Osteocyte (in vitro differentiated cells): ENCODE data around the gene HIPK2. TPM values are rescaled to one million over a fixed set of nuclear protein-coding genes. Genes with fewer than 3 reads are reported as not detected.

Source experiments
- DNase-seq: peaks from one replicate; pipeline ENCODE4 v3.0.0; 2021; ENCODE audit warnings: mixed read lengths; ENCODE audit not compliant: unreplicated experiment; ENCODE audit errors: extremely low spot score
- H3K27ac Mint-ChIP-seq: one replicate; pipeline ENCODE4 v1.8.0; 2021; ENCODE audit warnings: mild to moderate bottlenecking, mixed read lengths; ENCODE audit not compliant: unreplicated experiment
- H3K27me3 Mint-ChIP-seq: one replicate; pipeline ENCODE4 v1.8.0; 2021; ENCODE audit warnings: mixed read lengths; ENCODE audit not compliant: unreplicated experiment
- H3K36me3 Mint-ChIP-seq: one replicate; pipeline ENCODE4 v1.8.0; 2021; ENCODE audit warnings: mixed read lengths; ENCODE audit not compliant: unreplicated experiment
- H3K4me1 Mint-ChIP-seq: one replicate; pipeline ENCODE4 v1.8.0; 2021; ENCODE audit warnings: mixed read lengths; ENCODE audit not compliant: unreplicated experiment
- H3K4me3 Mint-ChIP-seq: one replicate; pipeline ENCODE4 v1.8.0; 2021; ENCODE audit warnings: mild to moderate bottlenecking, moderate library complexity, mixed read lengths; ENCODE audit not compliant: unreplicated experiment
- H3K9me3 Mint-ChIP-seq: one replicate; pipeline ENCODE4 v1.8.0; 2021; ENCODE audit warnings: mixed read lengths; ENCODE audit not compliant: unreplicated experiment
- total RNA-seq: library from RNA; stranded (reverse); gene quantifications from 2 replicates; pipeline ENCODE4 v1.2.1, GENCODE V29; 2021
- TF ChIP-seq, protein P1 (sequence below): fragments of 200-600 bp; sonication (generic); IDR thresholded peaks from 2 replicates; pipeline ENCODE4 v1.5.0; 2021; ENCODE audit warnings: antibody characterized with exemption, mild to moderate bottlenecking, moderate library complexity

HIPK2 gene
- total RNA-seq, 1 donor from 2014 or later: 90.8 TPM

DNA sequence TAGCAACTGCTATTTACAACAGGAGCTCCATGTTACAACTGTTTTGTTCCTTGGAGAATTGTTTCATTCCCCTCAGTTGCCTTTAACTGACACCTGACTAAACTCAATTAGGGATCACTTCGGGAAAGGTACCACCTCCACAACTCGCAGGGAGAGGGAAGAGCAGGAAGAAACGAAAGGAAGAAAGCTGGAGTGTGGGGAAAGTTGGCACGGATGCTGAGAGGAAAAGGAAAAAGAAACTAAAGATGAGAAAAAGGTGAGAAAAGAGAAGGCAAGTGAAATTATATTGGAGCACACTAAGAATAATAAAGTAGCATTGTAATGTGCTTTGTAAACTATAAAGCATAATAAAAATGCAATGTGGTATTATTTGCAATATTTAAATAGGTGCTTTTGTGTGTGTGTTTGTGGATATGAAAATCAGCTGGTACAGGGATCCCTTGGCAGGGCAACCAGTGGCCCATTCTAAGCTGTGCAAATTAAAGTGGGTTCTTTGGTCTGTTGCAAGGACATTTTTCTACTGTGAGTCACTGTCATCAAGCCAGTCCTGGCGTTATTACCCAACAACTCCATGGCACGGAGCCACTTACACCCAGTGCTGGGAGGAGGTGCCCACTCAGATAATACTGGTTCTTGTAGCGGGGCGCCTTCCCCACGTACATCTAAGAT lies 45.9 kb downstream of the HIPK2 start:
- Mint-ChIP-seq H3K9me3 (no peaks in the 10 kb centered on the region), H3K27me3 (no peaks in the 10 kb centered on the region), H3K4me3 (peak overlapping the region; percentile 55), H3K27ac (peak overlapping the region; percentile 94), H3K4me1 (peaks cover 80% of the 10 kb centered on the region), H3K36me3 (peaks cover 13% of the 10 kb centered on the region)
- TF ChIP-seq, protein P1, sequence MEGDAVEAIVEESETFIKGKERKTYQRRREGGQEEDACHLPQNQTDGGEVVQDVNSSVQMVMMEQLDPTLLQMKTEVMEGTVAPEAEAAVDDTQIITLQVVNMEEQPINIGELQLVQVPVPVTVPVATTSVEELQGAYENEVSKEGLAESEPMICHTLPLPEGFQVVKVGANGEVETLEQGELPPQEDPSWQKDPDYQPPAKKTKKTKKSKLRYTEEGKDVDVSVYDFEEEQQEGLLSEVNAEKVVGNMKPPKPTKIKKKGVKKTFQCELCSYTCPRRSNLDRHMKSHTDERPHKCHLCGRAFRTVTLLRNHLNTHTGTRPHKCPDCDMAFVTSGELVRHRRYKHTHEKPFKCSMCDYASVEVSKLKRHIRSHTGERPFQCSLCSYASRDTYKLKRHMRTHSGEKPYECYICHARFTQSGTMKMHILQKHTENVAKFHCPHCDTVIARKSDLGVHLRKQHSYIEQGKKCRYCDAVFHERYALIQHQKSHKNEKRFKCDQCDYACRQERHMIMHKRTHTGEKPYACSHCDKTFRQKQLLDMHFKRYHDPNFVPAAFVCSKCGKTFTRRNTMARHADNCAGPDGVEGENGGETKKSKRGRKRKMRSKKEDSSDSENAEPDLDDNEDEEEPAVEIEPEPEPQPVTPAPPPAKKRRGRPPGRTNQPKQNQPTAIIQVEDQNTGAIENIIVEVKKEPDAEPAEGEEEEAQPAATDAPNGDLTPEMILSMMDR: no peak
- DNase-seq: no peak

DNA sequence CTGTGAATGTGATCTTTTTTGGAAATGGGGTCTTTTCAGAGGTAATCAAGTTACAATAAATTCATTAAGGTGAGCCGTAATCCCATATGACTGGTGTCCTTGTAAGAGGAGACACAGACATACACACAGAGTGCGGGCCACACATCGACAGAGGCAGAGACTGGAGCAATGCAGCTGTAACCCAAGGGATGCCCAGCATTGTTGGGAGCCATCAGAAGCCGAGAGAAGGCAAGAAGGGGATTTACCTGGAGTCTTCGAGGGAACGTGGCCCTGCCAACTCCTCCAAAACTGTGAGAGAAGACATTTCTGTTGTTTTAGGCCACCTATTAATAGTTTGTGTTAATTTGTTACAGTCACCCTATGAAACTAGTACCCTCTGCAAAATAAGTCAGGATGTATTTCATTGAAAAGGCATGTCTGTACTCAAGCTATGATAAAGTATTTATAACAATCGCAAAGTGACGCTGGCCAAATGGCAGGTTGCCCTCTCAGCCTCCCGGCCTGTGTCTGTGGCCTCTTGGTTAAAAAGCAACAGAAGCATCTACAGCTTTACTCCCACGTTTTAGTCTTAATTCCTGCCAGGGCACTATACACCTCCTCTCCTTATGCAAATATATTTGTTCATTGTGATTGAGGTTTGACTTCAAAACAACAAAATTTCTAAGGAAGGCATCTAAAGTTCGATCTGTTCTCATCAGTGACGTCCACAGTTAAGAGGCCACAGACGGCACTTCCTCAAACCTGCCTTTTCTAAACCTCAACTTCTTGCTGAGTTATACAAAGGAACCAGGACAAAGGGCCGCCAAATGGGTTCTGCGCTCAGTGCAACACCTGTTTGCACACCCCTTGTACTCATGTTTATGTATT lies 46.8 kb downstream of the HIPK2 start:
- TF ChIP-seq, protein P1: no peak
- H3K27ac Mint-ChIP-seq: peak overlapping the region; percentile 94
- peaks cover 13% of the 10 kb centered on the region for H3K36me3 Mint-ChIP-seq
- no peak overlapping the region for H3K4me3 Mint-ChIP-seq
- no peaks in the 10 kb centered on the region for H3K9me3 Mint-ChIP-seq
- peaks cover 80% of the 10 kb centered on the region for H3K4me1 Mint-ChIP-seq
- DNase-seq: no peak
- no peaks in the 10 kb centered on the region for H3K27me3 Mint-ChIP-seq

DNA sequence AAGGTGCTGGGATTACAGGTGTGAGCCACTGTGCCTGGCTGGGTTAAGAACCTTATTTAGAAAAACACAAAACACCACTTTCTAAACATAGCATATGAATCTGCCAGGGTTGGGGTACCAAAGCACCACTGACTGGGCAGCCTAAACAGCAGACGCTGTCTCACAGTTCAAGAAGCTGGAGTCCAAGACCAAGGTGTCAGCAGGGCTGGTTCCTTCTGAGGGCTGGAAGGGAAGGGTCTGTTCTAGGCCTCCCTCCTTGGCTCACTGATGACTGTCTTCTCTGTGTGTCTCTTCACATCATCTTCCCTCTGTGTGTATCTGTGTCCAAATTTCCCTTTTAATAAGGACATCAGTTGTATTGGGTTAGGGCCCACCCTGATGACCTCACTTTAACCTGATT lies 49.6 kb downstream of the HIPK2 start:
- no peaks in the 10 kb centered on the region for H3K27me3 Mint-ChIP-seq
- H3K4me1 Mint-ChIP-seq: peaks cover 76% of the 10 kb centered on the region
- TF ChIP-seq, protein P1: no peak
- no peaks in the 10 kb centered on the region for H3K9me3 Mint-ChIP-seq
- DNase-seq: no peak
- peaks cover 10% of the 10 kb centered on the region for H3K36me3 Mint-ChIP-seq
- H3K27ac Mint-ChIP-seq: no peak overlapping the region
- no peak overlapping the region for H3K4me3 Mint-ChIP-seq

DNA sequence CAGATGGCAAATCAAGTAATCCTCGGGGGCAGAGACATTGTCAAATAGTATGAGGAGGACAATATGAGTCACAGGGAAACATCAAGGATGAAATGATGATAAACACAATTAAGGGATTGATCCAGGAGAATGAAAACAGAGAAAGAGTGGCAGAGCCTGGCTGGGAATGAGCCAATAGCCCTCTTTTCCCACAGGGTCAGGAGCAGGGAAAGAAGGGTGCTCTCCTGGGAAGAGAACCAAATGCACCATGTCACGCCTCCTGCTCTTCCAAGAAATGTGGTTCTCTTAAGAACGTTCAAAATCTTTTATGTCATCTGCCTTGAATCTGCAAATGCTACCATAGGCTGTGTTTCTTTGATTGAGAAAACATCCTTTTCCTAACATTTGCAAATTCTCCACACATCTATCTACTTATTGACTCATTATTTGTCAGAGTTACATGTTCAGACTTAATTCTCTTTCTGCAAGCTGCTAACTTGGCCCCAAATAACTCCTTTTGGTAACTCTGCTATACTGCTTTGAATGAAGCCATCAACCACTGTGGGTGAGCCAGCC lies 50.6 kb downstream of the HIPK2 start:
- no peaks in the 10 kb centered on the region for H3K9me3 Mint-ChIP-seq
- DNase-seq: no peak
- H3K4me3 Mint-ChIP-seq: no peak overlapping the region
- peaks cover 68% of the 10 kb centered on the region for H3K4me1 Mint-ChIP-seq
- TF ChIP-seq, protein P1: no peak
- no peaks in the 10 kb centered on the region for H3K27me3 Mint-ChIP-seq
- H3K36me3 Mint-ChIP-seq: peaks cover 10% of the 10 kb centered on the region
- peak overlapping the region; percentile 61 for H3K27ac Mint-ChIP-seq

DNA sequence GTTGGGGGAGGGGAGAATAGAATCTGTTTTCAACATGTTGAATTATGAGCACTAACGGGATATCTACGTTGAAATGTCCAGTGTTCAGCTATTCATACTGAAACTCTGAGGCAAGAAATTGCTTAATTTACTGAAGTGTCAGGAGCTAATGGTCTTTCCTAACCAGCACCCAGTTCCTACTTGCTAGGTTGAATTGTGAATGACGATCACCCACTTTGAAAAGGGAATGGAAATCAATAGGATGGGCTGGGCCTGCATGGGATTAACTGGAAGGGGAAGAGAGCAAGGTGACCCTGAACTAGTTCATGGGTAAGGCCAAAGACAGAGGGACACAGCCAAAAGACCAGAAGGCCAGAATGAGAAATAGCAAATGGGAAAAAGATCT lies 51.3 kb downstream of the HIPK2 start:
- no peak for DNase-seq
- peaks cover 60% of the 10 kb centered on the region for H3K4me1 Mint-ChIP-seq
- no peaks in the 10 kb centered on the region for H3K9me3 Mint-ChIP-seq
- peak overlapping the region; percentile 61 for H3K27ac Mint-ChIP-seq
- H3K4me3 Mint-ChIP-seq: no peak overlapping the region
- no peaks in the 10 kb centered on the region for H3K27me3 Mint-ChIP-seq
- peaks cover 10% of the 10 kb centered on the region for H3K36me3 Mint-ChIP-seq
- TF ChIP-seq, protein P1: no peak
